CD14-positive monocyte (primary cell): ENCODE data around the gene TOM1L2. TPM values are rescaled to one million over a fixed set of nuclear protein-coding genes. Genes with fewer than 3 reads are reported as not detected.

ENCODE experiments used
- DNase-seq, 3 donors: peaks; one replicate each; pipeline ENCODE4 v3.0.0-alpha.2; 2011 to 2022
- H2AFZ ChIP-seq: 2 replicates; pipeline ENCODE4 v1.6.0; 2012; ENCODE audit warnings: mild to moderate bottlenecking, low read depth, low read length, inconsistent platforms; ENCODE audit not compliant: insufficient read depth, poor library complexity, severe bottlenecking
- H3K27ac ChIP-seq, 2 donors: 1 replicate in 1 of 2; 2 replicates in 1 of 2; pipeline ENCODE4 v1.5.1; 2012 to 2013; ENCODE audit warnings: low read length in 2 of 2, control low read depth in 1 of 2, inconsistent platforms in 1 of 2, low read depth in 1 of 2, mild to moderate bottlenecking in 1 of 2
- H3K27me3 ChIP-seq, 2 donors: one replicate each; pipeline versions ENCODE4 v1.6.0 to v1.6.1; 2011 to 2013; ENCODE audit warnings: low read length in 2 of 2; ENCODE audit not compliant: control insufficient read depth in 2 of 2, insufficient read depth in 2 of 2
- H3K36me3 ChIP-seq, 2 donors: replicated peaks in 1 of 2; 1 replicate in 1 of 2; 2 replicates in 1 of 2; pipeline versions ENCODE4 v1.5.1 to v1.6.1; 2012 to 2013; ENCODE audit warnings: low read length in 2 of 2, control low read depth in 1 of 2, inconsistent platforms in 1 of 2, mild to moderate bottlenecking in 1 of 2; ENCODE audit not compliant: insufficient read depth in 2 of 2, control insufficient read depth in 1 of 2
- H3K4me1 ChIP-seq, 2 donors: 1 replicate in 1 of 2; 2 replicates in 1 of 2; pipeline versions ENCODE4 v1.5.1 to v1.6.1; 2012 to 2013; ENCODE audit warnings: low read length in 2 of 2, control low read depth in 1 of 2, inconsistent platforms in 1 of 2, mild to moderate bottlenecking in 1 of 2, moderate library complexity in 1 of 2; ENCODE audit not compliant: insufficient read depth in 2 of 2, control insufficient read depth in 1 of 2
- H3K4me2 ChIP-seq: replicated peaks from 2 replicates; pipeline ENCODE3; 2012; ENCODE audit warnings: low read length, moderate library complexity, mild to moderate bottlenecking; ENCODE audit not compliant: poor library complexity, severe bottlenecking; ENCODE audit errors: extremely low read depth
- H3K4me3 ChIP-seq, 3 experiments: fragments of 200-600 bp in 1 of 3; sonication (generic) in 1 of 3; replicated peaks in 1 of 3; 1 replicate in 2 of 3; 2 replicates in 1 of 3; pipeline ENCODE4 v1.5.1; 2011 to 2013; ENCODE audit warnings: low read length in 3 of 3, mild to moderate bottlenecking in 3 of 3, control low read depth in 2 of 3, low read depth in 2 of 3, inconsistent platforms in 1 of 3, moderate library complexity in 1 of 3
- H3K79me2 ChIP-seq: 2 replicates; pipeline ENCODE4 v1.6.0; 2012; ENCODE audit warnings: mild to moderate bottlenecking, control low read depth, inconsistent platforms, low read length, moderate library complexity; ENCODE audit not compliant: insufficient read depth
- H3K9ac ChIP-seq: 2 replicates; pipeline ENCODE4 v1.6.0; 2017; ENCODE audit warnings: low read length, mild to moderate bottlenecking; ENCODE audit not compliant: insufficient read depth, poor library complexity, severe bottlenecking
- H3K9me3 ChIP-seq, 2 donors: replicated peaks in 1 of 2; 1 replicate in 1 of 2; 2 replicates in 1 of 2; pipeline versions ENCODE4 v1.5.1 to v1.6.1; 2012 to 2013; ENCODE audit warnings: low read length in 2 of 2, control low read depth in 1 of 2; ENCODE audit not compliant: control insufficient read depth in 1 of 2, insufficient read depth in 1 of 2
- H4K20me1 ChIP-seq: 2 replicates; pipeline ENCODE4 v1.6.0; 2012; ENCODE audit warnings: mild to moderate bottlenecking, low read length, control low read depth, moderate library complexity; ENCODE audit not compliant: insufficient read depth
- H3K27ac Mint-ChIP-seq, 7 donors: one replicate each; pipeline ENCODE4 v1.8.0; 2020; ENCODE audit warnings: mild to moderate bottlenecking in 7 of 7, mixed read lengths in 7 of 7, moderate library complexity in 6 of 7, inconsistent platforms in 2 of 7
- H3K27me3 Mint-ChIP-seq, 3 donors: one replicate each; pipeline ENCODE4 v1.8.0; 2021 to 2022; ENCODE audit warnings: low read depth in 3 of 3, mild to moderate bottlenecking in 3 of 3, mixed read lengths in 3 of 3, moderate library complexity in 3 of 3, inconsistent platforms in 1 of 3
- H3K36me3 Mint-ChIP-seq, 2 donors: one replicate each; pipeline ENCODE4 v1.8.0; 2020; ENCODE audit warnings: mixed read lengths in 2 of 2, inconsistent platforms in 1 of 2, mild to moderate bottlenecking in 1 of 2
- H3K4me1 Mint-ChIP-seq: one replicate; pipeline ENCODE4 v1.8.0; 2020; ENCODE audit warnings: mild to moderate bottlenecking, mixed read lengths
- H3K4me3 Mint-ChIP-seq, 2 donors: one replicate each; pipeline ENCODE4 v1.8.0; 2020; ENCODE audit warnings: mild to moderate bottlenecking in 2 of 2, mixed read lengths in 2 of 2, moderate library complexity in 1 of 2
- H3K9me3 Mint-ChIP-seq, 7 donors: one replicate each; pipeline ENCODE4 v1.8.0; 2020 to 2022; ENCODE audit warnings: mixed read lengths in 7 of 7, mild to moderate bottlenecking in 6 of 7, moderate library complexity in 6 of 7, inconsistent platforms in 2 of 7
- CTCF ChIP-seq: fragments of 200-600 bp; IDR thresholded peaks from one replicate; pipeline ENCODE4 v1.8.0; 2022; ENCODE audit warnings: antibody characterized with exemption, mild to moderate bottlenecking
- WGBS: methylation state at CpG from one replicate; pipeline ENCODE4 v1.1.5; 2013; ENCODE audit warnings: missing lambda C conversion rate; ENCODE audit not compliant: insufficient coverage; 5-methylcytosine and 5-hydroxymethylcytosine counted together
- intact Hi-C, 2 donors: fragments of 100-400 bp; cut with micrococcal nuclease; formaldehyde crosslinking; loops; one replicate each; pipeline versions ENCODE4 v1.15.0 to v1.15.1; 2023
- polyA plus RNA-seq, 3 donors: library from polyadenylated mRNA; depleted of rRNA in 1 of 3; unstranded in 2 of 3; stranded (reverse) in 1 of 3; fragments of 300-500 nt in 2 of 3; fragments of >200 nt in 1 of 3; fragmentation: Illumina TruSeq in 2 of 3; gene quantifications; 1 replicate in 2 of 3; 2 replicates in 1 of 3; pipeline ENCODE4 v1.2.3, GENCODE V29; 2012 to 2021

Gene TOM1L2
- polyA plus RNA-seq, 3 donors = 1.7 to 28.2 (median 2.8) TPM

DNA sequence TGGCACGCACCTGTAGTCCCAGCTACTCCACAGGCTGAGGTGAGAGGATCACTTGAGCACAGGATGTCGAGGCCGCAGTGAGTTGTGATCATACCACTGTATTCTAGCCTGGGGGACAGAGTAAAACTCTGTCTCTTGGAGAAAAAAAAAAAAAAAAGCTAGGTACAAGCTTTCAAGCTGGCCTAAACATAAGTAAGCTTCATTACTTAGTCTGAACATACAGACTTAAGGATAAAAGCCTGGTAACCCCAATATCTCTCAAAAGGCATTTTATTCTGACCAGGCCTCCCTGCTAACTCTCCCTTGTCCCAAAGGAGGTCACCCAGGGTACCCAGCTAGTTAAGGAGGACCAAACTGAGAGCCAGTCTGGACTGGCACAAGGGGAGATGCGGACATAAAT is 46.2 kb downstream of the TOM1L2 start:
- no peak for TF ChIP-seq CTCF
- H3K27me3 Mint-ChIP-seq = peaks cover 0 to 3% (median 0%) of the 10 kb centered on the region in 3 donors
- Histone ChIP-seq H3K27me3 (no peaks in the 10 kb centered on the region), H3K9me3 (peaks cover 0 to 10% of the 10 kb centered on the region in 2 donors), H4K20me1 (peaks cover 10% of the 10 kb centered on the region), H3K4me2 (no peak overlapping the region), H3K27ac (no peak overlapping the region), H3K4me1 (peaks cover 3 to 17% of the 10 kb centered on the region in 2 donors), H3K4me3 (no peak overlapping the region), H2AFZ (no peak overlapping the region), H3K79me2 (peaks cover 42% of the 10 kb centered on the region), H3K9ac (no peak overlapping the region), H3K36me3 (peaks cover 0 to 12% of the 10 kb centered on the region in 2 donors)
- H3K27ac Mint-ChIP-seq = no peak overlapping the region
- peaks cover 12 to 27% of the 10 kb centered on the region in 2 donors for H3K36me3 Mint-ChIP-seq
- no peak for DNase-seq
- peaks cover 17% of the 10 kb centered on the region for H3K4me1 Mint-ChIP-seq
- peaks cover 0 to 11% (median 7%) of the 10 kb centered on the region in 7 donors for H3K9me3 Mint-ChIP-seq
- intact Hi-C loops = no loop called here
- no peak overlapping the region for H3K4me3 Mint-ChIP-seq
- WGBS = 100% methylated on average over 2 of the region's 4 CpGs

GRCh38 chr17:17924857-17925250 is 47.3 kb downstream of the TOM1L2 start:
- peaks cover 42% of the 10 kb centered on the region for H3K79me2 ChIP-seq

More at GRCh38 chr17:17924857-17925250, 47.3 kb downstream of the TOM1L2 start:
- H3K9me3 ChIP-seq = peaks cover 0 to 10% of the 10 kb centered on the region in 2 donors
- no peaks in the 10 kb centered on the region for H3K27me3 ChIP-seq
- peaks cover 4% of the 10 kb centered on the region for H4K20me1 ChIP-seq
- peak overlapping the region in 3 of 7 donors; percentile 4 to 78 (median 19) for H3K27ac Mint-ChIP-seq
- no peak overlapping the region for H3K4me2 ChIP-seq
- no peak overlapping the region for H3K4me3 ChIP-seq
- H3K36me3 Mint-ChIP-seq = peaks cover 12 to 27% of the 10 kb centered on the region in 2 donors
- no peak overlapping the region for H2AFZ ChIP-seq
- no peak overlapping the region for H3K9ac ChIP-seq
- no peak overlapping the region for H3K4me3 Mint-ChIP-seq
- TF ChIP-seq CTCF = no peak
- DNase-seq = peak; percentile 40 to 51 (median 44)
- intact Hi-C loops = no loop called here
- H3K9me3 Mint-ChIP-seq = peaks cover 0 to 11% (median 7%) of the 10 kb centered on the region in 7 donors
- peak overlapping the region in 1 of 2 donors; percentile 41 for H3K27ac ChIP-seq
- H3K27me3 Mint-ChIP-seq = peaks cover 0 to 3% (median 0%) of the 10 kb centered on the region in 3 donors
- H3K4me1 Mint-ChIP-seq = peaks cover 20% of the 10 kb centered on the region
- H3K4me1 ChIP-seq = peaks cover 4 to 14% of the 10 kb centered on the region in 2 donors
- peaks cover 0 to 12% of the 10 kb centered on the region in 2 donors for H3K36me3 ChIP-seq
